GM10847 (cell line): Measurements from ENCODE around the gene DOK4.

Experiments
- POLR2A ChIP-seq: IDR thresholded peaks from 2 replicates; pipeline ENCODE4 v1.6.1; 2011; ENCODE audit not compliant: insufficient read length; ENCODE audit errors: extremely low read depth

Gene DOK4

DNA sequence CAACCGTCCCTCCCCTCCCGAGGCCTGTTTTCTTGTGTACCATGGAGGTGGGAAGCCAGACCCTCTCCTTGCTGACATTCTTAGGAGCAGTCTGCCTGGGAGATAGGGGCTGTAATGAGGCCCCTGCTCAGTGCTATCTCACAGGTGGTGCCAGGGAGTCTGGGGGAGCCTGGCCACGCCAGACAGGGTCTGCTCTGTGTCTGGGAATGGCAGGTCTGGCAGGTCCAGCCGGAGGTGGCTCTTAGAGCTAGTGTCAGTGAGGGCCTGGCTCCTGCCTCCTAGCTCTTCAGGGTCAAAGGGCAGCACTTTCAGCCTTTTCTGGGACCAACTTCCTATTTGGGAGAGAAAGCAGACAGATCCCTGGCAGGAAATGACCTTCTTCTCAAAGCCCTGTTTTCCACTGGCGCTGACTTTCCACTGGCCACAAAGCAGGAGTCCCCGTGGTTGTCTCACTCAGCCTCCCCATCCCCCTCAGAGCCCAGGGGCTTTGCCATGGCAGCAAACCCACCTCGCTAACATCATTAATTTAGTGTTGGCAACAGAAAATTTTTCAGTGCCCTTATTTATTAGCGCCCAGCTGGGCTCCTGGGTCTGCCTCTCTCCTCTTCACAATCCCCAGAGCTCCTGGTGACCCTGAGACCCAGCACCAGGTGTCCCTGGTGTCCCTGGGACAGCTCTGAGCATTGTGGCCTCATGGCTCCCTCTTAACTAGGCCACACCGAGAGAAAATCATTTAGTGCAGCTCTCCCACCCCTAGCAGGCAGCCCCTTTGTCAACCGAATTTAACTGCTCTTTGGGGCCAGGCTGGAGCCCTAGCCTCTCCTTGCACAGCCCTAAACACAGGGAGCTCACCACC is 24.0 kb upstream of the DOK4 start:
- no peak for TF ChIP-seq POLR2A

DNA sequence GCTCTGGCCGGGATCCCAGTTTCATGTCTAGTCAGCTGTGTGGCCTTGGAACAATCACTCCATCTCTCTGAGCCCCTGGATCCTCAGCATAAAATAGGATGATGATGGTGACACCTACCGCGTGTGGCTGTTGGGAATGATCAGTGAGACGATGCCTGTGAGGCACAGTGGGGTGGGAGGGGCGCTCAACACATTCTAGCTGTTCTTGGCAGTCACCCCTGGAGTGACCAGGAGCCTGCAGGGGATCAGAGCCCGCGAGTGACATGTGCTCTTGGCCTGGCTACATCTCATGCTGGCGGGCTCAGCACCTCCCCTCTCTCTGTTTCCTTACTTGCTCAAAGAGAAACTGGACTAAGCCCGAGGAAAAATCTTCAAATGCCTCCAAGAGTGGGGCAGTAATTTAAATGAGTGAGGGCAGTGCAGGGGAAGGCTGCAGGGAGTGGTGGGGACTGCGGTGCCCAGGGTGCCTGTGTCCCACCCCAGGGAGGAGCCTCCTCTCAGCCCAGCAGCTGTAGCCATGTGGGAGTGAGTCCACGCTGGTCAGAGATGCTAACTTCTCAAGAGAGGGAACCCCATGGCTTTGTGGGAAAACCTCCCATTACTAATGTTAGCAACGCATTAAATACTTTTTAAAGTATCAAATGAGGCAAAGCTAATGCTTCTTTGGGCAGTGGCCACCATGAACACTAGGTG is 23.1 kb upstream of the DOK4 start:
- no peak for TF ChIP-seq POLR2A

GRCh38 chr16:57508035-57508425 is 21.7 kb upstream of the DOK4 start:
- no peak for TF ChIP-seq POLR2A

GRCh38 chr16:57507136-57508034 is 21.1 kb upstream of the DOK4 start:
- TF ChIP-seq POLR2A = no peak

DNA sequence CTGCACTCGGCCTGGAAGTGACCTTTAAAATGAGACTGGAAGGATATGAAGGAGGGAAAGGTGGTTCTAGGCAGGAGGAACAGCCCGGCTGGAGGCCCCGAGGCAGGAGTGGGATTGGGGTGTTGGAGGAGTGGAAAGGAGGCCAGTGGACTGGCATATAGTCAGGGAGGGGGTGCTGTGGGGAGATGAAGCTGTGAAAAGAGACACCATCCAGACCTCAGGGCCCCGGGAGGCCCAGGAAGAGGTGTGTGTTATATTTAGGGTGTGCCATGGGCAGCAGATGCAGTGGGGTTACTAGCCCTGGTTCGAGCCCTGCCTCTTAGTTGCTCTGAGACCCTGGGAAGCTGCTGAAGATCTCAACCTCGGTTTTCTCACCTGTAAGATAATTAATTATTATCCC is 18.9 kb upstream of the DOK4 start:
- no peak for TF ChIP-seq POLR2A

- TF ChIP-seq POLR2A = no peak
Measured at GRCh38 chr16:57504491-57504890, 18.2 kb upstream of the DOK4 start.

GRCh38 chr16:57504001-57504400 is 17.7 kb upstream of the DOK4 start:
- no peak for TF ChIP-seq POLR2A

DNA sequence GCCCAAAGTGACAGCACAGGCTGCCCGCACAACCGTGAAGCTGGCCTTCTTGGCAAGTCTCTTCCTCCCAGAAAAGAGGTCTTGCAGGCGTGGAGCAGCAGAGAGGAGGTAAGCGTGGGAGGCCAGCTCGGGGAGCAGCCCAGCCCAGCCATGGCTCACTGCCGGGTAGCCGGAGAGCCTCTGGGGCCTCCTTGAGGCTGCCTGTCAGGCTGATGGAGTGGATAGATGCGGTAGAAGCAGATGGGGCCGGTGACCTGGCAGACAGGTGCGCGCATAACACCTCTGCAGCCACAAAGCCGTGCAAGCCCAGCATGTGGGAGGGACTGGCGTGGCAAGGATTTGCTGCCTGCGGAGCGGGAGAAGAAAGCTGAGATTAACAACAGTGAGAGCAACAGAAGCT is 17.1 kb upstream of the DOK4 start:
- TF ChIP-seq POLR2A = no peak

DNA sequence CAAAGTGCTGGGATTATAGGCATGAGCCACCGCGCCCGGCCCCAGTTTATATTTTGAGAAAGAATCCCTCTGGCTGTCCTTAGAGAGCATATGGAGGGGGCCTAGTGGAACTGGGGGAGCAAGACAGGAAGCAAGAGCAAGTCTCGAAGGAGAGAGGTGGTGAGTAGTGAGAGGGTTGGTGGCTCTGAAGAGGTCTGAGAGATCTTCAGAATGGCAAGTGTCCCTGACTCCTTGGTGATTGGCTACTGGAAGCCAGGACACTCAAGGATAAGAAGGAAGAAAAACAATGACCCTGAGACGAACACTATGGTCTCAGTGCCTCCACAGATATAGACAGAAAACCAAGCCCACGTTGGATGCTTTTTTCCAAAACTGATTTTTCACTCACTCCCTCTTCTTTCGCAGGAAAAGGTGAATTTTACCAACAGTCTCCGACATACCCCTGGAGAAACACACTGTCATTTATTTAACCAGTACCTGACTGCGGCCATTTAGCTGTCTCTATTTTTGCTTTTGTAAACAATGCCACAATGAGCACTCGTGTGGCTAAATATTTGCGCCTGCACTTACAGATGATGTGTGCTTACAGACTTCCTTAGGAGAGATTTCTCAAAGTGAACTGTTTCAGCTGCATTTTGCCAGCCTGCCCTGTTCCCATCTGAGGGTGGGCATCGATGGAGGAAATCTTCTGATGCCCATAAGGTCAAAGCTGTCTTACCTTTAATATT is 15.9 kb upstream of the DOK4 start:
- no peak for TF ChIP-seq POLR2A

GRCh38 chr16:57501492-57501891 is 15.2 kb upstream of the DOK4 start:
- no peak for TF ChIP-seq POLR2A

DNA sequence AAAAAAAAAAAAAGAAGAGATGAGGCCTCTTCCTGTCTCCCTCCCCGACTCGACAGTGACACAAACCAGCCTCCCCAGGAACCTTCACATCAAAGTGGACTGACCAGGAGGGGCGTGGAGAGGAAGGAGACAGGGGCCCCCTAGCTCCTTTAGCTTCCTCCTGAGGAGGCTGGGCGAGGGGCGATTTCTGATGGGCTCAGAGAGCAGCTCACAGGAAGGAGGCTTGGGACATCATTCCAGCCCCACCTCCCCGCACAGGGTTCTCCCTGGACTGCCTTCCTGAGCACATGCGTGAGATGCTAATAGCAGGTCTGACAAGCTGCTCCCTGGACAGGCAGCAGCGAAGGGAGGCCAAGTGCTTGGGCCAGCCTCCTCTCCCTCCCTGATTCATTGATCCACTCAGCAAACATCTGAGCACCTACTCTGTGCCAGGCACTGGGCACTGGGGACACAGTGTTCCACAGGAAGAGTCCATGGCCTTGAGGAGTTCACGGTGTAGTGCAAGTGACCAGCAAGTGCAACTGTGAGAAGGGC is 14.4 kb upstream of the DOK4 start:
- TF ChIP-seq POLR2A = no peak

DNA sequence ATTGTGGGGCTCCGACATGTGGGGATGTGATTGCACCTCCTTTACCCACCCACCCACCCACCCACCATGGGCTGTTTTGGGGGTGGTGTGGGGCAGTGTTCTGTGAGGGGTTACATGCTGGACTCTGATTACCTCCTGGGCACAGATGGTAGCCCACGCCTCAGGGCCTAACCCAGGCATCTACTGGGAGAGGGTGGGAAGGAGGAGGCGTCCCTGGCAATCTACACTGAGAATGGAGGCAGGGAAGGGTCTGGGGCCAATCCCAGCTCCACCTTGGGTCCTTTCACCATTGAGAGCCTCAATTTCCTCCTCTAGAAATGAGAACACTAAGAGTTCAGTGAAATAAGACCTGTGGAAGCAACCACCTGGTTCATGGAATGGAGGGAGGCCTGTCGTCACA is 11.7 kb upstream of the DOK4 start:
- no peak for TF ChIP-seq POLR2A

GRCh38 chr16:57497121-57497520 is 10.8 kb upstream of the DOK4 start:
- no peak for TF ChIP-seq POLR2A

GRCh38 chr16:57493767-57494166 is 7.5 kb upstream of the DOK4 start:
- no peak for TF ChIP-seq POLR2A

- TF ChIP-seq POLR2A = no peak
Measured at GRCh38 chr16:57489229-57489628, 2.9 kb upstream of the DOK4 start.
